ENCODE data around the gene FRG2B. TPM values are rescaled to one million over a fixed set of nuclear protein-coding genes. Genes with fewer than 3 reads are reported as not detected.
"Not testable (repeated sequence)": the region's sequence is repeated elsewhere in the genome, so short reads cannot be mapped to it uniquely, and the experiment has no call there.

The FRG2B gene
- total RNA-seq, 2 experiments from 2014 or later: not detected

DNA sequence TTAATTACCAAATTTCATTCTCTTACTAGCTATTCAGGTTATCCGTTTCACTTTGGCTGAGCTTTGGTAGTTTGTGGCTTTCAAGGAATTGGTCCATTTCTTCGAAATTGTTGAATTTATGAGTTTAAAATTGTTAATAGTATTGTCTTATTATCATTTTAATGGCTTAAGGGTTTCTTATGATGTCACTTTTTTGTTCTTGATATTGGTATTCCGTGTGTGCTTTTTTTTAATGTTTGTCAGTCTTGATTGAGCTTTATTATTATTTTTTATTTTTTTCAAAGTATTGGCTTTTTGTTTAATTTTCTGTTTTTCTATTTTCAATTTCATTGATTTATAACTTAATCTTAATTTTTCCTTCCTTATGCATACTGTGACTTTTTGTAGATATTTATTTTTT is 25.9 kb downstream of the FRG2B start:
- intact Hi-C loops (cut with micrococcal nuclease): no loop called here

DNA sequence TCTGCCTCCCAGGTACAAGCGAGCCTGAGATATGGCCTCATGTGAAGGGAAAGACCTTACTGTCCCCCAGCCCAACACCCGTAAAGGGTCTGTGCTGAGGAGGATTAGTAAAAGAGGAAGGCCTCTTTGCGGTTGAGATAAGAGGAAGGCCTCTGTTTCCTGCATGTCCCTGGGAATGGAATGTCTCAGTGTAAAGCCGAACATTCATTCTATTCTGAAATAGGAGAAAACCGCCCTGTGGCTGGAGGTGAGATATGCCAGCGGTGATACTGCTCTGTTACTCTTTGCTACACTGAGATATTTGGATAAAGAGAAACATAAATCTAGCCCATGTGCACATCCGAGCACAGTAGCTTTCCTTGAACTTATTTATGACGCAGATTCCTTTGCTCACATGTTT is 26.7 kb downstream of the FRG2B start:
- H3K9me3 Mint-ChIP-seq; H3K36me3 Mint-ChIP-seq (ENCODE audit: low read depth); POLR2A ChIA-PET; intact Hi-C loops (cut with micrococcal nuclease); ATAC-seq; H3K4me1 Mint-ChIP-seq (ENCODE audit: low read depth); H3K27ac Mint-ChIP-seq; H3K4me3 Mint-ChIP-seq; DNase-seq: not testable (repeated sequence)
- CTCF ChIA-PET: interaction anchor here (2.7 kb wide), 1 partner anchor 9 kb away, joined by 12 read pairs; no protein-coding TSS in a partner anchor
- H3K27me3 Mint-ChIP-seq: peaks cover 38% of the 10 kb centered on the region

More for the DNA sequence above, 25.9 kb downstream of the FRG2B start:
- ATAC-seq (no peak), DNase-seq (no peak)
- no peak overlapping the region for H3K27ac Mint-ChIP-seq
- H3K4me1 Mint-ChIP-seq (ENCODE audit: low read depth): no peaks in the 10 kb centered on the region
- no peak for TF ChIP-seq CTCF (IDR thresholded peaks at IDR 0.05)
- CTCF ChIA-PET: no interaction called here
- H3K36me3 Mint-ChIP-seq (ENCODE audit: low read depth): no peaks in the 10 kb centered on the region
- peaks cover 35% of the 10 kb centered on the region for H3K27me3 Mint-ChIP-seq
- POLR2A ChIA-PET: no interaction called here
- no peaks in the 10 kb centered on the region for H3K9me3 Mint-ChIP-seq
- no peak overlapping the region for H3K4me3 Mint-ChIP-seq

- ChIA-PET POLR2A (no interaction called here), CTCF (no interaction called here)
- Mint-ChIP-seq H3K9me3 (no peaks in the 10 kb centered on the region), H3K4me1 (ENCODE audit: low read depth) (no peaks in the 10 kb centered on the region), H3K27ac (no peak overlapping the region), H3K36me3 (ENCODE audit: low read depth) (no peaks in the 10 kb centered on the region), H3K4me3 (no peak overlapping the region), H3K27me3 (peaks cover 23% of the 10 kb centered on the region)
- no peak for DNase-seq
- TF ChIP-seq CTCF (IDR thresholded peaks at IDR 0.05): no peak
- intact Hi-C loops (cut with micrococcal nuclease): no loop called here
- no peak for ATAC-seq
These were observed 33.9 kb downstream of the FRG2B start for GRCh38 chr10:133592716-133593115.

GRCh38 chr10:133590970-133591359 is 35.6 kb downstream of the FRG2B start:
- no peak for ATAC-seq
- POLR2A ChIA-PET: interaction anchor here (1.0 kb wide), 1 partner anchor 196 kb away, joined by 3 read pairs; no protein-coding TSS in a partner anchor
- peaks cover 18% of the 10 kb centered on the region for H3K27me3 Mint-ChIP-seq

DNA sequence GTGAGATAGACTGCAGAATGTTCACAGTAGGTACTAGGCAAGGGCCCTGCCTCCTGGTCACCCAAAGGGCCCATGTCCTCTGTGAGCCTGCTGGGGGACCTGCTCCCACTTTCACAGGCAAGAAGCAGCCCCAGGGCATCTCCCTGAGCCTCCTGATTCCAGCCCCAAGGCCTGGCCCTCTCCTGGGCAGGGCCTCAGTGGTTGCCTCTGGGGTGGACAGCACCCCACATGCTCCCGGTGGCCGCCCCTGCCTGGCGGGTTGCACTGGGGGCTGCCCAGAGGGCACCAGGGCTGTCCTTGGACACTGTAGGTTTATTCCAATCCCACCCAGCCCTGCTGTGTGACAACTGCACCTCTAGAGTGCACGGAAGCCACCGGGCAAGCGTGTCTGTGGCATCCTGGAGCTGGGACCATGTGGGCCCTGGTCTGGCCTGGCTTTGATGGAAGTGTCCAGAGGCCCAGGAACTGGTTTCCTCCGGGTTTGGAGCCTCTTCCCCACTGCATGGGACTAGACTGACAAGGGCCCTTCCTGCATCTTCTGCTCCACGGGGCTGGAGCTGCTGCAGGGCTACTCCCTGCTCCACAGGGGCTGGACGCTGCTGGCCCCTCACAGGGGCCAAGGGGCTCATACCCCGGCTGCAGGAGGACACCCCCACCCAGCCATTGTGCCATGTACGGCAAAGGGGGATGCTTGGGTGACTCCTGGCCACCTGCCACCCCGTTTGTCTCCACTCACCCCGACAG is 36.2 kb downstream of the FRG2B start:
- Mint-ChIP-seq H3K36me3 (ENCODE audit: low read depth) (no peaks in the 10 kb centered on the region), H3K27me3 (peaks cover 16% of the 10 kb centered on the region), H3K4me1 (ENCODE audit: low read depth) (no peaks in the 10 kb centered on the region), H3K27ac (no peak overlapping the region), H3K4me3 (no peak overlapping the region), H3K9me3 (no peaks in the 10 kb centered on the region)
- DNase-seq (no peak), ATAC-seq (no peak)
- TF ChIP-seq CTCF (IDR thresholded peaks at IDR 0.05): no peak
- intact Hi-C loops (cut with micrococcal nuclease): no loop called here
- CTCF ChIA-PET: interaction anchor here (1.9 kb wide), 1 partner anchor 152 kb away, joined by 4 read pairs; no protein-coding TSS in a partner anchor
- POLR2A ChIA-PET: interaction anchor here (1.0 kb wide), 1 partner anchor 196 kb away, joined by 3 read pairs; no protein-coding TSS in a partner anchor

More at GRCh38 chr10:133590970-133591359, 35.6 kb downstream of the FRG2B start:
- TF ChIP-seq CTCF (IDR thresholded peaks at IDR 0.05): no peak
- Mint-ChIP-seq H3K4me3 (no peak overlapping the region), H3K27ac (no peak overlapping the region), H3K9me3 (no peaks in the 10 kb centered on the region), H3K4me1 (ENCODE audit: low read depth) (no peaks in the 10 kb centered on the region), H3K36me3 (ENCODE audit: low read depth) (no peaks in the 10 kb centered on the region)
- CTCF ChIA-PET: no interaction called here
- intact Hi-C loops (cut with micrococcal nuclease): no loop called here
- no peak for DNase-seq

DNA sequence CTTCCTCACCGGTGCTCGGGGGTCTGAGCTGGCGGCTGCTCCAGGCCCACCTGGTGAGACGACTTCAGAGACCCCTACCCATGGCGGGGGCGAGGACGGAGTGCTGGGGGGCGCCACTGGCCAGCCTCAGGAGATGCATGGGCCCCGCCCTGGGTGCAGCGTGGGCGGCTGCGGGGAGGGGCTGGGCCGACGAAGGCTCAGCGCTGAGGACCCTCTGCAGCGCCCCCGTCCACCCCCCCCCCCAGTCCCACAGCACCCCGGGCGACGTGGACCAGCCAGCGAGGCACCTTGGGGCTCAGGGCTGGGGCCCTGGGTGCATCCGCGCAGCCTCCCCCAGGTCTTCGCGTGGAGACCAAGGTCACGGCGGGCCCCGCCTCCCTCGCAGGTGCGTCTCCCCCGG is 49.6 kb downstream of the FRG2B start:
- DNase-seq; H3K36me3 Mint-ChIP-seq (ENCODE audit: low read depth); intact Hi-C loops (cut with micrococcal nuclease); H3K27me3 Mint-ChIP-seq; CTCF ChIA-PET; ATAC-seq; H3K4me3 Mint-ChIP-seq; H3K27ac Mint-ChIP-seq; H3K4me1 Mint-ChIP-seq (ENCODE audit: low read depth); POLR2A ChIA-PET: not testable (repeated sequence)
- H3K9me3 Mint-ChIP-seq: peaks cover 13% of the 10 kb centered on the region

Data from activated CD8-positive, alpha-beta T cell treated with anti-CD3 and anti-CD28 coated beads for 36 hours (primary cell).